DND-41 (cell line): Measurements from ENCODE around the gene TRAPPC14.

Experiments
- ATAC-seq: fragments of 200-7000 bp; cut with Tn5 transposase; 3 replicates; pipeline ENCODE4 v1.9.1; 2021; ENCODE audit warnings: low read depth; ENCODE audit not compliant: insufficient read depth
- DNase-seq: peaks from one replicate; pipeline ENCODE4 v3.0.0-alpha.2; 2020
- H2AFZ ChIP-seq: 2 replicates; pipeline ENCODE4 v1.6.0; 2012; ENCODE audit warnings: low read depth, low read length
- H3K27ac ChIP-seq: 2 replicates; pipeline ENCODE4 v1.5.1; 2012; ENCODE audit warnings: low read length, inconsistent platforms
- H3K27me3 ChIP-seq: fragments of 200-600 bp; sonication (generic); 2 replicates; pipeline ENCODE4 v1.6.0; 2012; ENCODE audit warnings: low read length, mild to moderate bottlenecking, inconsistent platforms; ENCODE audit not compliant: insufficient read depth, poor library complexity
- H3K36me3 ChIP-seq: 2 replicates; pipeline ENCODE4 v1.5.1; 2012; ENCODE audit warnings: low read length, inconsistent platforms; ENCODE audit not compliant: insufficient read depth
- H3K4me1 ChIP-seq: 2 replicates; pipeline ENCODE4 v1.5.1; 2012; ENCODE audit warnings: mild to moderate bottlenecking, low read length; ENCODE audit not compliant: insufficient read depth
- H3K4me2 ChIP-seq: 2 replicates; pipeline ENCODE4 v1.6.0; 2012; ENCODE audit warnings: mild to moderate bottlenecking, moderate library complexity, low read length, inconsistent platforms; ENCODE audit not compliant: insufficient read depth
- H3K4me3 ChIP-seq, 2 experiments: fragments of 200-600 bp in 1 of 2; shearing (Covaris generic) in 1 of 2; 2 replicates each; pipeline ENCODE4 v1.5.1; 2012 to 2016; ENCODE audit warnings: inconsistent platforms in 2 of 2, low read length in 2 of 2, mild to moderate bottlenecking in 2 of 2, low read depth in 1 of 2, moderate library complexity in 1 of 2
- H3K79me2 ChIP-seq: 2 replicates; pipeline ENCODE4 v1.6.0; 2012; ENCODE audit warnings: low read length, inconsistent platforms; ENCODE audit not compliant: insufficient read depth
- H3K9ac ChIP-seq: 2 replicates; pipeline ENCODE4 v1.6.0; 2012; ENCODE audit warnings: low read depth, mild to moderate bottlenecking, inconsistent platforms, low read length, moderate library complexity
- H3K9me3 ChIP-seq: 2 replicates; pipeline ENCODE4 v1.5.1; 2012; ENCODE audit warnings: low read length, moderate library complexity, mild to moderate bottlenecking, inconsistent platforms; ENCODE audit not compliant: insufficient read depth, severe bottlenecking
- H4K20me1 ChIP-seq: 2 replicates; pipeline ENCODE4 v1.6.0; 2012; ENCODE audit warnings: low read length; ENCODE audit not compliant: insufficient read depth
- CTCF ChIP-seq: IDR thresholded peaks from 2 replicates; pipeline ENCODE4 v1.5.1; 2012; ENCODE audit warnings: borderline replicate concordance, low read length, moderate library complexity, mild to moderate bottlenecking; ENCODE audit not compliant: poor library complexity, severe bottlenecking; ENCODE audit errors: extremely low read depth
- EZH2 ChIP-seq: IDR thresholded peaks from 3 replicates; pipeline ENCODE4 v1.6.1; 2012; ENCODE audit warnings: borderline replicate concordance, low read depth, mild to moderate bottlenecking, moderate library complexity, low read length, inconsistent platforms; ENCODE audit not compliant: severe bottlenecking

TRAPPC14 gene

GRCh38 chr7:100141555-100141949 is 17.0 kb downstream of the TRAPPC14 start:
- ATAC-seq (no peak), DNase-seq (no peak)
- no peak for TF ChIP-seq EZH2
- no peak for TF ChIP-seq CTCF
- Histone ChIP-seq H3K4me1 (no peaks in the 10 kb centered on the region), H3K36me3 (no peaks in the 10 kb centered on the region), H3K4me3 (no peak overlapping the region), H3K9me3 (no peaks in the 10 kb centered on the region), H3K27ac (no peak overlapping the region), H3K9ac (no peak overlapping the region), H3K4me2 (no peak overlapping the region), H3K79me2 (no peaks in the 10 kb centered on the region), H2AFZ (no peak overlapping the region), H3K27me3 (no peaks in the 10 kb centered on the region), H4K20me1 (no peaks in the 10 kb centered on the region)

- no peaks in the 10 kb centered on the region for H3K4me1 ChIP-seq
- no peak overlapping the region for H3K27ac ChIP-seq
- TF ChIP-seq EZH2, result no peak
- no peak for TF ChIP-seq CTCF
- no peak overlapping the region for H3K9ac ChIP-seq
- no peaks in the 10 kb centered on the region for H3K79me2 ChIP-seq
- H4K20me1 ChIP-seq, result no peaks in the 10 kb centered on the region
- DNase-seq (no peak), ATAC-seq (no peak)
- H3K4me3 ChIP-seq, result no peak overlapping the region
- H3K9me3 ChIP-seq, result no peaks in the 10 kb centered on the region
- H3K36me3 ChIP-seq, result no peaks in the 10 kb centered on the region
- H3K4me2 ChIP-seq, result no peak overlapping the region
- no peaks in the 10 kb centered on the region for H3K27me3 ChIP-seq
- no peak overlapping the region for H2AFZ ChIP-seq
Measured at GRCh38 chr7:100137851-100138760, 20.4 kb downstream of the TRAPPC14 start.

- H4K20me1 ChIP-seq, result no peaks in the 10 kb centered on the region
- no peak overlapping the region for H3K4me2 ChIP-seq
- no peaks in the 10 kb centered on the region; the same call in 1 of the 2 replicates for H3K79me2 ChIP-seq
- no peak overlapping the region for H3K9ac ChIP-seq
- H3K9me3 ChIP-seq, result no peaks in the 10 kb centered on the region
- ATAC-seq (peak; percentile 81), DNase-seq (peak; percentile 76)
- no peak overlapping the region for H3K4me3 ChIP-seq
- no peaks in the 10 kb centered on the region for H3K36me3 ChIP-seq
- H2AFZ ChIP-seq, result no peak overlapping the region
- TF ChIP-seq EZH2 (no peak), CTCF (peak; percentile 94)
- no peaks in the 10 kb centered on the region for H3K27me3 ChIP-seq
- H3K27ac ChIP-seq, result no peak overlapping the region
- peaks cover 23% of the 10 kb centered on the region for H3K4me1 ChIP-seq
Measured at GRCh38 chr7:100132697-100133151, 25.8 kb downstream of the TRAPPC14 start.
